Activated T-cell treated with anti-CD3 and anti-CD28 coated beads for 1 hour (primary cell): Measurements from ENCODE around the gene NPRL2.
"Not testable (repeated sequence)": the region's sequence is repeated elsewhere in the genome, so short reads cannot be mapped to it uniquely, and the experiment has no call there.

Source experiments
- DNase-seq: peaks from one replicate; pipeline ENCODE4 v3.0.0-alpha.2; 2020; ENCODE audit warnings: low read depth

NPRL2 gene

DNA sequence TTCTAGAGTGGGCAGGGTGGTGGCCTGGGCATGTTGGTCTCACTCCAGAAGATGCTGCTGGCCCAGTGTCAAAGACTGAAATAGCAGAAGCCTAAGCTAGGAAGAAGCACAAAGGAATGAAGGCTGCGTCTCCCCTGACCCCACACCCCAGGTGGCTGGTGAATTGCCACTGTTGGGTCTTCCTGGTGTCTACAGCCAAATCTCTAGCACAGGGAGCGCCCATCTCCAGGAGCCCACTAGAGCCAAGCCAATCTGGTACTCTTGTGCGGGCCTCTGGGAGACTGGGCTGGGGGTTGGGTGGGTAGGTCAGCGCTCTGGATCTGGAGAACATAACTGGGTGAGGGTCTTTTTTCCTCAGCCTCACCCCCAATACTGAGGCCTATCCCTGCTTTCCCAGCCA is 23.4 kb downstream of the NPRL2 start:
- no peak for DNase-seq

DNA sequence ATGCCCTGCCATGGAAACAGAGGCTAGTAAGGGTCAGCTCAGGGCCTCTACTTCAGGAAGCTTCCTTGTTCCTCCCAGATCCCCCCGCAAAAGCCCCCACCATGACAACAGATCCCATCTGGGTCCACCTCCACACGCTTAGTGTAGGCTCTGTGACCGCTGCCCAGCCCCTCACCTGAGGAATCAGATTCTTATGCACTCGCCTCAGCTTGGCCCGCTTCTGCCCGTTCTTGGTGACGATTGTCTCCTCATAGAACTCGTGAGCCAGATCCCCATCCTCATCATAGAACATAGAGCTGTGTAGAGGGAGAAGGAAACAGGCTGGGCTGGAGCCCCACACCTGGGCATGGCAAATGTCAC is 24.4 kb downstream of the NPRL2 start:
- no peak for DNase-seq

DNA sequence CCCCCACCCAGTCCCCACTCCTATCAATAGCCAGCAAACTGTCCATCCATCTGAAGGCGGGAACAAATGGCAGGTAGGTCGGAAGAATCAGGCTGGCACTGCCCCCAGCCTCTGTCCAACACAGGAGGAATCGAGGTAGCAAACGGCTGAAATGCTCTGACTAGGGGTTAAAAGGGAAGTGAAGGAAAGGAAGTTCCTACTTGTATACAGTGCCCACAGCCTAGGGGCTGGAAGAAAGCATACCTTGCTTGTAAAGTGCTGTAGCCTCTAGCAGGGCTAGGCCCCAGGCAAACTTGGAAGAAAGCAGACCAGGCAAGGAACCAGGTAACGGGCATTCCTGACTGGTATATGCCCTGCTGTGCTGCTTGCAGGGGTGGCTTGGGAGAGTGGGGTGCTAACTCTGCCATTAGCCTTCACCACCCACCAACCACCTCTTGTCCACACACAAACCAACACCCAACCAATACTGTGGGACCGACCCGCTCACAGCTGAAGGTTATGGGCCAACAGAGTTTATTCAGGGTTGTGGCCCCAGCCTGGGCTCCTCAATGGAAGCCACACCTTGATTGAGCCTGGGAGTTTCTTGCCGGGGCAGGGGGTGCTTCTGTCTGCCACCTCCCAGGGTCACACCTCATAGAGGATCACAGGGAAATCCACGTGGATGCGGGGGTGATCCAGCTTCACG is 24.9 kb downstream of the NPRL2 start:
- DNase-seq = no peak

DNA sequence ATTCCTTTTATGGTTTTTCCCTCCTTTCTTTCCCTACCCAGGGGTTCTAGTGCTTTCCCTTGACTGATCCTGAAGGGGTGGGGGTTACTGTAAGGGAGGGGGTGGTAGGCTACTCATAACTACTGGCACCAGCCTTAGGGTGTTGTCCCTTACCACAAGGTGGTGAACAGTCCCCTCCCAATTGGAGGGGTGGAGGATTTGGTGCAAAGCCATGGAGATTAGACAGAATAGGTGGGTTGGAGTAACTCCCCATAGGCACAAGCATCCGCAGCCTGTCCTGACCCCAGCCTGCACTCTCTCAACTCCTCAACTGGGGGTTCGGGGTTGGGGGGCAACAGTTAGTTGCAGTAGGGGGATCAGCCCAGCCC is 25.5 kb downstream of the NPRL2 start:
- DNase-seq = no peak

DNA sequence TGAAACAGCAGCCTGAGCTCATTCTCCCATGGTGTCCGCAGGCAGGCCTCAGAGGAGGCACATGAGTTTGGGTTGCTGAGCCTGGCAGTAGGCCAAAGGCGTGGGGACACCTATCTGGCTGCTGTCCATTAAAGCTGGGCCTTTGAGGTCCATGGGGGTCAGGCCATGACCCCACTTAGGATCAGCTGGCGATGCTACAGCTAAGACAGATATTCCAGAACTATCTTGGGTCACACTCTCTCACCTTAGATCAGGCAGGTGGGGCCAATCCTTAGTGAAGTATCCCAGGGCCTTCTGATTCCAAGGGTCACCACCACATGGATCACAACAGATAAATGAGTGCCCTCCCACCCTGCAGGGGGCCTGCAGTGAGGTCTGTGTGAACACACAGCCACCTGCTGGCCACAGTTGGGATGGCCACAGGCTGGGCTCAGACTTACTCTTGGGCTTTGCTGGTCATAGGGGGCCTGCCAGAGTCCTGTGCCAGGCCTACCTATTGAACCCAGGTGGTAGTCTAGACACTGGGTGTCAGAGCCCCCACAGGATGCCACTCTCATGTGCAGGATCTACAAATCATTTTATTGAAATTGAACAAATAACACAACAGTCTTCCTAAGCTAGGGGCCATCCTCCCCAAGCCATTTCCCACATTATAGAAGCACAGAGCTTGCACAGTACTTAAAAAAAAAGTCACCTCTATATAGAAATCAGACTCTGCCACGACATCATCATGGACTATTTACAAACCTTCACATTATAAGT is 26.0 kb downstream of the NPRL2 start:
- DNase-seq = peak; percentile 50

DNA sequence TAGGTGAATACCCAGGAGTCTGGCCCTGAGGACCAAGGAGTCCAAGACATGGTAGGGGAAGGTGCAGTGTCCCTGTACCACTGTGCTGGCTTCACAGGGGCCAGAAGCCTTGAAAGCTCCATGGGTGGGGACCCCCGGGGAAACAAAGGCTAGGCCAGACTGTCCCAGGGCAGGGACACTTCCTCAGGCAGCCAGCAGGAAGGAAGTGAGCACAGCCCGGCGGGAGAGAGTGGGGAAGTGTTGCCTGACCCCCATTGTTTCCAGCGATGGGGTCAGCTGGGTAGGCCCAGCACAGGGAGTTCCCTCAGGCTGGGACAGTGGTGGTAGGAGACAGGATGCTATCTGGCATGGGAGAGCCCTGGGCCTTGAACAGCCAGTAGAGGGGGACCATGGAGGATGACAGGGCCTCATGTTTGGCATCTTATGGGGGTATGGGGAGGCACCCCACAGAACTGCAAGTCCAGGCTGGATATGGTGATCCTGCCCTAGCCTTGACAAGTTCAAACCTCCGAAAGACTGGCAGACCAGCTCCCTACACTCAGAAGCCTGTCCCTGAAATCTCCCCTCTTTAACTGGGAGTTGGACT is 26.9 kb downstream of the NPRL2 start:
- DNase-seq = no peak

DNA sequence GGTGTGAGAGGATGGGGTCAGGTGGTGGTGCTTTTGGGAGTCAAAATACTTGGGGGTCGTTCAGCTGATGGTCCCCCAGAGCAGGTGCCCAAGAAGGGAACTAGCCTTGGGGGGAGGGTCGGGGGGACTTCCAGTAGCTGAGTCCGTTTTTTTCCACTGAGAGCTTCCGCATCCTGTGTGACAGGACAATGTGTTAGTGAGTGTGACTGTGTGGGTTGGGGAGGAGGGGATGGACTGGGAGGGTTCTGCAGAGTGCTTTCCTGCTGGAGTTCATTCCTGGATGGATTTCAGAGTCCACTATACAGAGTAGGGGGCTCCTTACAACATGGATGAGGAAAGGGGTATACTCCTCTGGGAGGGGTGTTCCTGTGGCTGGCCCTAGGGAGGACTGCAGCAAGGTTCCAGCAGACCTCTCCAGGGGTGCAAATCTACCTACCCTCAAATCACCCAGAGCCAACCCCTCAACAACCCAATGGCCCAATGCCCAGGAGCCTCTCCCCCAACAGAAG is 27.4 kb downstream of the NPRL2 start:
- DNase-seq = no peak

DNA sequence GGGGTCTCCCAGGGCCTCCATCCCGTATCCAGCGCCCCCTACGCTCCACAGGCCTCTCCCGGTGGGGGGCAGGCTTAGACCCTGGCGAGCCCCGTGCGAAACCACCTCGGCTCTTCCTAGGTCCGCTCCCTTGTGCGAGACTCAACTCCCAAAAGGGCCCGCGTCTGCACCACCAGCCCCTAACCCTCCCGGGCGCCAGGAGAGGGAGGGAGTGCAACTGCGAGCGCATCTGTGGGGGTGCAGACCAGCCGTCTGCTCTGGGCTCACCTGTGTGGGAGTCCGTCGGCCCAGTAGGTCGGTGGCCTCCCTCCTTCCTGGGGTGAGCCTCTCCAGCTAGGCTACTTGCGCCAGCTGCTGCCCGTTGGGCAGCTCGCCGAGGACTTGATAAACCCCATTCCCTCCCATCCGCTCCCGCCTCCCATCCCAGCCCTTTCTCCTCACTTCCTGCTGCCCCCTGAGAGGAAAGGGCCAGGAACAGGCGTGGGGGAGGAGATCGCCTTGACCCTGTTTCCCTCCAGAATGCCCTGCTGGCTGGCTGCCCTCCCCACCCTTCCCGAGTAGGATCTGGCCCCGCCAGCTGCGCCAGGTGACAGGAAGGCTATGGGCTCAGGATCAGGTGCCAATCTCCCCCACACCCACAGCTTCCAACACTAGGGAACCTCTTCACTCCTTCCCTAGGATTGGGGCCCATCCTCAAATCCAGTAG is 28.0 kb downstream of the NPRL2 start, which contains the start of gene HYAL2:
Gene HYAL2 (minus strand): TSS at position 360 of the 706 bp plus-strand sequence. CDS start 2,256 bp downstream, outside the sequence.
- no peak for DNase-seq

DNA sequence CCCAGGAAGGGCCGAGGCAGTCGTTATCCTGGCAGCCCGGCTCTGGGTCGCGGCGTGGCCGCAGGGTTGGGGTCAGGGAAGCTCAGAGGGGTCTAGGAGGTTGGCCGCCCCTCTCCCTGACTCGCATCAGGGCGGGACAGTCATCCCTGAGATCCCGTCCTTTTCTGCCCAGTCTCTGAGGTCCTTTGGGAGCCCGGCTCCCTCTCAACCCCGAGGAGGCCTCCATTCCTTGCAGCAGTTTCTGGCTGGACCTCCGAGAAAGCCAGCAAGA is 28.5 kb downstream of the NPRL2 start:
- no peak for DNase-seq

DNA sequence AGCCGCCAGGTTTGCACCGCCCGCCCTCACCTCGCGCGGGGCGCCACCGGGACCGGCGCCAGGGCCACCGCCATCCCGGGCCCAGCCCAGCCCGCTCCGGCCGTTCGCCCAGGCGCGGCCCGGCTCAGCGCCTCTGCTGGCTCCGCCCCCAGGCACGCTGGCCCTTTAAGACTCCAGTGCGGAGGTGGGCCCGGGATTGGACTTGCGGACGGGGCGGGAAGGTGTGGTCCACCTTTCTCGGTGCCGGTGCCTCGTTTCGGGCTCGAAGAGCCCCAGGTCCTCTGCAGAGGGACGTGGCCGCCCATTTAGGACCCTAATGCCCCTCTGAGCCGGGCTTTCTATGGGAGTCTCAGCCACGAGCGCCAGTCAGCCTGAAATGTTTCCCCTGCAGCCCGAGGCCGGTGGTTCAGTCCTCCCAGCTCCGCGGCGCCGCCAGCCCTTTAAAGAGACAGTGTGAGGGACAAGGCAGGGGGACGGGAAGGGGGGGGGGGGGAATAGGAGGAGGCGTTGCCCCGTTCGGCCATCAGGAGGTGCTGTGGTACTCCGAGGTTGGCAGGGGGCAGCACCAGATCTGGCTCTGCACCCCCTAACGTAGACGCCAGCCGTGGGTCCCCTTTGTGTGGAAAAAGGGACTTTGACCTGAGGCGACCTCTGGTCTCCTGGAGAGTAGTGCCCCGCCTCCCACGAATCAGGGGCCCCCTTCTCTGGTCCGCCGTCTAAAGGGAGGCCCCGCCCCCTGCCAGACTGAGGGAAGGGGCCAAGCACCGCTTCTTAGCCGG is 29.1 kb downstream of the NPRL2 start:
- DNase-seq = peak; percentile 72

DNA sequence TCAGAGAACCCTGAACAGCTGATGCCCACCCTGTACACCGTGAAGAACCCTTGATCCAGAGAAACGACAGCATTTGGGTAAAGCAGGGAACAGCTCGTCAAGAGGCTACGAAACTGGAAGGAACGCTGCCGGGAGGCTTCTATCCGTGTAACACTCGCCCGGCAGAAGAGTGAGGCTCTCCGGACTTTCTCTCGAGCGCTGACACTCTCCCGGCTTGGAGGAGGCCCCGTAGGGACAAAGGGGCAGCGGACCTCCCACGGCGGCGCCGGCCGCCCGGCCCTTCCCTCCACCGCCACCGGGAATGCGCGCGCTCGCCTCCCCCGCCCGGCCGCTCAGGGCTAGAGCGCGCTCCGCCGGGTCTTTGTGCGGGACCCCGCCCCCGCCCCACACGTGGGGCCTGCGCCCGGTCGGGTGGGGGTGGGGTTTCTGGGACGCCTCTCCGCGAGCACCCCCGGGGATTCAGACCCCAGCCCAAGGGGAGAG is 29.7 kb downstream of the NPRL2 start:
- DNase-seq = peak; percentile 46

DNA sequence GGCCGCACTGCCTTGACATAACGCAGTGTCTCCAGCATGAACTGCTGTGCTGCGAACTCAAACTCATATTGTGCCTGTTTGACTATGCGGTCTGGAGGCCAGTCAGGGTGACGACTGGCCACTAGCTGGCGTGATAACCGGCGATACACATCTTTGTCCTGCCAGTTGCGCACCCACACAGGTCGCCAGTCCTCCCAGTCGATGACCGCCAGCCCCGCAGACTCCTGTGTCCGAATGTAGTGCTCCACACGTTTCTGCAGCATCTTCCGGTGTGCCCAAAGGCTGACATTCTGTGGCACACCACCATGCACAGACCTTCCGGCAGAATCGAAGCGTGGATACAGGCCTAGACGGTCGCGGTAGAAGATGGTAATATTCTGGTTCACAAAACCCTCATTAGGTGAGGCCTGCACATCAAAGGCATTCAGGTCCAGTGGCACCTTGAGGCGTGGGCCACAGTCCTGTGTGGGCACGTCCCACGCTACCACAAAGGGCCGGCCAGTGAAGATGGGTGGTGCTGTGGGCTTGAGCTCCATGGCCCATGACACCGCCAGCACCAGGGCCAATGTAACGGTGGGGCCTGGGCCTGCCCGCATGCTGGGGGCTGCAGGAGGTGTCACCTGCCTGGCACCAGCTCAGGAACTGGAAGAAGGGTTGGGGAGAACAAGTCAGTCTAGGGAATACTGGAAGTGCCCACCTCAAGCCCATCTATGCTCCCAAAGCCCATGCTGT is 30.5 kb downstream of the NPRL2 start:
- DNase-seq = no peak

DNA sequence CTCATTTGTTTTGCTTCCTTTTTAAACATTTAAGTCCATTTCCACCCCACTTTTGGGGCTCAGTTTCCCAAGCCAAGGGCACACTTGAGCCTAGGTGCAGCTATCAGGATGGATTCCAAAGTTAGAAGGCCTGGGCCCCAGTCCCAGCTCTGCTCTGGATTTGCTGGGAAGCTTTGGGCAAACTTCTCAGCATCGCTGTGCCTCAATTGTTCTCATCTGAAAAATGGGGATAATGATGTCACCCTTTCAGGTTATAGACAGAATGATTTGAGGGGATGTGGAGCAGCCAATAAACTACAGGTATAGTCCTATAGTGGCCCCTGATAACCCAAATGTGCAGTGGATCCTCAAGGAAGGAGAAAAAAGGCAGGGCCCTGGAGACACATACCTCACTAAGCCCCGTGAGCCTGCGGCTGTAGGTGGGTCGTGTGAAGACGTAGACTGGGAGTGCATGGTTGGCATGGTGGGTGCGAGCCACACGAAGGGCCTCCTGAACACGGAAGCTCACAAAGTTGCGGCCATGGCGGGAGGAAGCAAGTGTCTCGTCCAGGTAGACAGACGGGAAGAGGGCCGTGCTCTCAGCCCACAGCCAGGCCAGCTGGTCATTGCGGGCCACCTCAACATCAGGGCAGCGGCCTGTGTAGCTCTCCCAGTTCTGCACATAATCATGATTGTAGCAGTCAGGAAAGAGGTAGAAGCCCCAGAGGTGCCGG is 31.2 kb downstream of the NPRL2 start:
- DNase-seq = no peak

DNA sequence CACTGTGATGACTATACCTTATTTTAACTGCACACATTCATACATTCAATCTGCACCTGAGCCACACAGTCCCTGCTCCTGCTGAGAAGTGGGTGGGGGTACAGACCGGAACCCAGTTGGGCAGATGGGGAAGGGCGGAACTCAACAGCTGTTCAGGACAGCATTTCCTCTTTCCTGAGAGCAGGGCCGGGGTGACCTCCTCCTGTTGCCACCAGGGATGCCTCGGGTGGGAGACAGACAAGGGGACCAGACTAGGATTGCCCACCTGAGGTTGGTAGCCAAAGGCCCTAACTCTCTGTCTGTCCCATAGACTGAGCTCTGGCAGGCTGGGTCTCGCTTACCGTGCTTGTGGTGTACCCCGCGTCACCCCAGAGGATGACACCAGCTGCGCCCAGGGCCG is 32.0 kb downstream of the NPRL2 start:
- no peak for DNase-seq

DNA sequence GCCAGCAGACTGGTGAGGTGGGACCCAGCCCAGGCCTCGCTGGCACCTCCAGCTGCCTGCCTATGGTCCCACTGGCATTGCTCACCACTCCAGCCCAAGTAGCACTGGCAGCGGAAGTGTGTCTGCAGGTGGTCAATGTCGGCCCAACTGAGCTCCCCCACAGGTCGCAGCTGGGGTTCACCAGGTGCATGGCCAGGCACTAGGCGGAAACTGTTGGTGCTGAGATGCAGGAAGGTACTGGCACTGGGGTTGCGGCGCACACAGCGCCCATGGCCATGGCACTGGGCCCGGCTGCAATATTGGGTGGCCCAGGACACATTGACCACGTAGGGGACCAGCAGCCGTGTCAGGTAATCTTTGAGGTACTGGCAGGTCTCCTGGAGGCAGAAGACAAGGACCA is 32.4 kb downstream of the NPRL2 start:
- no peak for DNase-seq

DNA sequence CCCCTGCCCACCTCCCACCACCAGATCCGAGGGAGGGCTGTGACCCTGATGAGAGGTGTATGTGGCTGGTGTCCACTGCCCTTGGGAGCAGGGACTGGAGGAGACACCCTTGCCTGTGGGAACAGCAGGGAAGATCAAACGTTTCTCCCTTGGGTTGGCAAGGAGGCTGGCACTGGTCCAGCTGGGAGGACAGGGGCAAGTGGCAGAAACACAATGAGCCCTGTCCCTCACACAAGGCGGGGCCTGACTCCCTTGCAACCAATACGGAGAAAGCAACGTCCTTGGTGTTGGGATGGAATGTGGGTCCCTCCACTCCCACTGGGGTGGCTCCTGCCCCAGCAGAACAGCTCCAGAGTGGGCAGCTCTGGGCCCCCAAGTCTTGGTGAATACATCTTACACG is 33.3 kb downstream of the NPRL2 start:
- DNase-seq = no peak

DNA sequence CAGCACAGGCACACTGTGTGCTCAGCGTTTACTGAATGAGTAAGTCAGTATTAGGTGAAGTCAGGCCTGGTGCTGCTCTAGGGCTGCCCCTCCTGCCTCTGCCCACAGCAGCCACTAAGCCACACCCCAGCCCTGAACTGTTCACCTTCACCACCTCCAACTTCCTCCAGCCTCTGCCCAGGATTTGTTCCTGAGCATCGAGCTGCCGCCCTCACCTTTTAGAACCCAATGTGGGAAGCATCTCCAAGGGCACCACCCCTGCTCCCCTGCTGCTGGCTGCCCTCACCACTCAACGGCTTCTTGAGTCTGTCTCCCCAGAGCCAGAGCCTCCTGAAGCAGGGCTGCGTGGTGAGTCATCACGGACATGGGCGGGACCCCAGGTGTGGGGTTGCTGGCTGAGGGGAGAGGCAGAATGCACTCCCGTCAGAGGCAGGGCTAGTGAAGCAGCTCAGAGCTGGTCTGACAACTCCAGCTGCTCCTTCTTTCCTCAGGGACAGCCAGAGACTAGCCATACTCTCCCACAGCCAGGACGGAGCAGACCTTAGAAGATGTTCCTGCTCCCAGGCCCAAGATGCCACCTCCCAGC is 33.8 kb downstream of the NPRL2 start:
- DNase-seq = peak; percentile 53

DNA sequence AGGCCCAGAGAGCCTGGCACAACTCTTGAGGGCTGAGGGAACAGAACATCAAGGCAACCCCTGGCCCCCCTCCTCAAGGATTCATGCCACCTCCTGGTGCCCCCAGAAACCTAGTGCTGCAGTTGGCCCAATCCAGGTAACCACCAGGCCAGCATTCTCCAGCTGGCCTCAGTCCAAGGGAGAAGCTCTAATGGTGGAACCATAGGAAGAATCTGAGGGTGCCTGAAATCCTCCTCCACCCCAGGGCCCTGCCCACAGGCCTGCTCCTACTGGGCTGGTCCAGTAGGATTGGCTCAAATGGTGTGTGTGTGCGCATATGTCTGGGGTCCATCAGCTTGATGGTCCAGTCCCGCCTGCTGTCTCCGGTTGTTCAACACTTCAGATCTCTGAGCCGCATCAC is 35.8 kb downstream of the NPRL2 start:
- DNase-seq = no peak

DNA sequence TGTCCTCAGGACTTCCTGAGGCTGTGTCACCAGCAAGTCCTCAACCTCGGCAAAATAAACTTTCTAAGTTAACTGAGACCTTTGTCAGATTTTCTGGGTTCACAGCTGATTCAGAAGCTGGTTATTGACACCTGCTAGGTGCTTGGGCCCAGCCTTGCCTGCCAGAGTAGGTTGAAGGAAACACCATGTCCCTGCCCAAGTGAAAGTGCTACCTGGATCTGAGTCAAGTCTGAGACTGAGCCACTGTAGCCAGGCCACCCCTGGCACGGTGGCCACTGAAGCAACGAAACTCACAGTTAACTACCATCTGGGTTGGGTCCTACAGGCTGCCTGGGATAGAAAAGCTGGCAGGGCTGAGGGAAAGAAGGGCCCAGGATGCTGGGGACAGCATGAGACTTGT is 36.2 kb downstream of the NPRL2 start:
- DNase-seq = no peak

DNA sequence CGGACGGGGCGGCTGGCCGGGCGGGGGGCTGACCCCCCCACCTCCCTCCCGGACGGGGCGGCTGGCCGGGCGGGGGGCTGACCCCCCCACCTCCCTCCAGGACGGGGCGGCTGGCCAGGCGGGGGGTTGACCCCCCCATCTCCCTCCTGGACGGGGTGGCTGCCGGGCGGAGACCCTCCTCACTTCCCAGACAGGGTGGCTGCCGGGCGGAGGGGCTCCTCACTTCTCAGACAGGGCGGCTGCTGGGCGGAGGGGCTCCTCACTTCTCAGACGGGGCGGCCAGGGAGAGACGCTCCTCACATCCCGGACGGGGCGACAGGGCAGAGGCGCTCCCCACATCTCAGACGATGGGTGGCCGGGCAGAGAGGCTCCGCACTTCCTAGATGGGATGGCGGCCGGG is 38.5 kb downstream of the NPRL2 start:
- DNase-seq = not testable (repeated sequence)
